GM12878 (cell line): ENCODE results near the gene PLEKHM3. TPM values are rescaled to one million over a fixed set of nuclear protein-coding genes. Genes with fewer than 3 reads are reported as not detected.

Source experiments
- ATAC-seq: fragments of 200-7000 bp; cut with Tn5 transposase; 3 replicates; pipeline ENCODE4 v1.9.1; 2020; ENCODE audit warnings: mild to moderate bottlenecking, moderate library complexity
- BruUV-seq: library from RNA; stranded (reverse); fragments of 400-500 nt; replicated peaks from 2 replicates; lab custom pipeline; 2021; lab: Mats Ljungman, UMichigan
- CTCF ChIA-PET: fragments of 300-600 bp; sonication (Branson Sonifier 250); formaldehyde crosslinking; extraction: SDS; loops from one replicate; lab custom pipeline; 2021; ENCODE audit warnings: inconsistent platforms; lab: Yijun Ruan, JAX
- POLR2A ChIA-PET: fragments of 350-600 bp; formaldehyde crosslinking; extraction: SDS; loops from one replicate; lab custom pipeline; 2021; ENCODE audit warnings: inconsistent platforms; lab: Charles Lee
- RAD21 ChIA-PET: fragments of 300-600 bp; sonication (Branson Sonifier 250); formaldehyde crosslinking; loops from one replicate; lab custom pipeline; 2023; ENCODE audit warnings: antibody characterized with exemption; ENCODE audit not compliant: unreplicated experiment; lab: Charles Lee
- SMC1A ChIA-PET: fragments of 300-600 bp; sonication (Branson Sonifier 250); formaldehyde crosslinking; loops from one replicate; lab custom pipeline; 2023; ENCODE audit not compliant: unreplicated experiment, uncharacterized antibody; lab: Charles Lee
- DNase-seq: peaks from one replicate; pipeline ENCODE4 v3.0.0-alpha.2; 2011; ENCODE audit warnings: low read depth, low spot score
- FAIRE-seq: peaks from 3 replicates; lab custom pipeline; 2011; peaks lifted over from hg19 to GRCh38; lab: Jason Lieb, UNC
- H2AFZ ChIP-seq: 2 replicates; pipeline ENCODE4 v1.6.0; 2011; ENCODE audit warnings: low read depth, low read length, control low read depth; ENCODE audit not compliant: control insufficient read depth
- H3K27ac ChIP-seq: 2 replicates; pipeline ENCODE4 v1.5.1; 2011; ENCODE audit warnings: control low read depth; ENCODE audit not compliant: control insufficient read depth, insufficient read depth
- H3K27me3 ChIP-seq, 2 experiments: replicated peaks in 1 of 2; 2 replicates each; pipeline versions ENCODE4 v1.6.0 to v1.6.1; 2011; ENCODE audit warnings: low read length in 1 of 2; ENCODE audit not compliant: control insufficient read depth in 2 of 2, insufficient read depth in 2 of 2
- H3K36me3 ChIP-seq, 2 experiments: 2 replicates each; pipeline ENCODE4 v1.5.1; 2011; ENCODE audit warnings: low read length in 1 of 2; ENCODE audit not compliant: control insufficient read depth in 2 of 2, insufficient read depth in 2 of 2
- H3K4me1 ChIP-seq: 2 replicates; pipeline ENCODE4 v1.6.1; 2011; ENCODE audit warnings: mild to moderate bottlenecking, low read length, moderate library complexity, mixed read lengths; ENCODE audit not compliant: control insufficient read depth, insufficient read depth
- H3K4me2 ChIP-seq: 2 replicates; pipeline ENCODE4 v1.6.0; 2011; ENCODE audit warnings: control low read depth; ENCODE audit not compliant: control insufficient read depth, insufficient read depth
- H3K4me3 ChIP-seq: fragments of 200-600 bp; sonication (generic); 2 replicates; pipeline ENCODE4 v1.5.1; 2016
- H3K79me2 ChIP-seq: 2 replicates; pipeline ENCODE4 v1.6.0; 2011; ENCODE audit warnings: low read length; ENCODE audit not compliant: control insufficient read depth, insufficient read depth
- H3K9ac ChIP-seq: 2 replicates; pipeline ENCODE4 v1.8.0; 2011; ENCODE audit warnings: low read length, control low read depth, mixed read lengths; ENCODE audit not compliant: control insufficient read depth, insufficient read depth
- H3K9me3 ChIP-seq: replicated peaks from 3 replicates; pipeline ENCODE4 v1.5.1; 2011; ENCODE audit warnings: mild to moderate bottlenecking, low read length; ENCODE audit not compliant: control insufficient read depth, insufficient read depth
- H4K20me1 ChIP-seq: 2 replicates; pipeline ENCODE4 v1.6.0; 2011; ENCODE audit not compliant: control insufficient read depth, insufficient read depth
- BCLAF1 ChIP-seq: fragments of 450-650 bp; IDR thresholded peaks from 2 replicates; pipeline ENCODE4 v1.6.1; 2017; ENCODE audit warnings: antibody characterized with exemption, mild to moderate bottlenecking, moderate library complexity
- CHD2 ChIP-seq: IDR thresholded peaks from 2 replicates; pipeline ENCODE4 v1.6.1; 2011; ENCODE audit warnings: low read depth, low read length, improper control_type of control experiment, borderline replicate concordance
- POLR2AphosphoS2 ChIP-seq: IDR thresholded peaks from 2 replicates; pipeline ENCODE4 v1.6.1; 2011; ENCODE audit warnings: low read depth, mild to moderate bottlenecking, low read length, improper control_type of control experiment, moderate library complexity
- SP1 ChIP-seq: IDR thresholded peaks from one replicate; pipeline ENCODE4 v1.6.1; 2011; ENCODE audit warnings: low read depth, low read length
- USF1 ChIP-seq: IDR thresholded peaks from 2 replicates; pipeline ENCODE4 v1.6.1; 2011; ENCODE audit warnings: borderline replicate concordance, low read depth, mild to moderate bottlenecking, moderate library complexity, mixed read lengths, low read length; ENCODE audit not compliant: insufficient read depth; ENCODE audit errors: extremely low read length
- ZNF384 ChIP-seq: IDR thresholded peaks from 2 replicates; pipeline ENCODE4 v1.6.1; 2012; ENCODE audit warnings: low read depth, mild to moderate bottlenecking, low read length, improper control_type of control experiment, borderline replicate concordance
- WGBS: methylation state at CpG from one replicate; pipeline ENCODE4 v1.1.6; 2016; ENCODE audit warnings: low lambda C conversion rate; ENCODE audit not compliant: insufficient replicate concordance, insufficient coverage; ENCODE audit errors: missing lambda C conversion rate; 5-methylcytosine and 5-hydroxymethylcytosine counted together
- in situ Hi-C: fragments of 300-500 bp; cut with MboI; formaldehyde crosslinking; loops from 9 replicates; pipeline ENCODE4 v1.14.3; 2018; ENCODE audit warnings: mixed read lengths
- intact Hi-C: fragments of 100-400 bp; cut with micrococcal nuclease; formaldehyde crosslinking; loops from one replicate; pipeline ENCODE4 v1.14.2; 2022; ENCODE audit not compliant: unreplicated experiment
- polyA plus RNA-seq, 11 experiments: library from polyadenylated mRNA; depleted of rRNA in 4 of 11; unstranded in 6 of 11; stranded (reverse) in 5 of 11; fragments of >200 nt; fragmentation: Nextera tagmentation in 4 of 11; fragmentation: Illumina TruSeq in 1 of 11; extraction: Ambion mirVana in 4 of 11; extraction: Trizol in 1 of 11; gene quantifications; 1 replicate in 1 of 11; 2 replicates in 10 of 11; pipeline versions ENCODE4 v1.2.1 to v1.2.3, GENCODE V29; 2011 to 2016; ENCODE audit warnings: inconsistent platforms in 2 of 11, missing spikeins in 2 of 11, low read depth in 1 of 11
- total RNA-seq, 4 experiments: library from RNA; depleted of rRNA in 3 of 4; stranded (reverse); fragments of >200 nt in 3 of 4; fragmentation: Illumina TruSeq in 1 of 4; extraction: Trizol in 1 of 4; gene quantifications; 2 replicates each; pipeline versions ENCODE4 v1.2.1 to v1.2.3, GENCODE V29; 2013 to 2021
- TF ChIP-seq, protein P1 (sequence below): fragments of 450-650 bp; formaldehyde crosslinking; IDR thresholded peaks from 2 replicates; pipeline ENCODE4 v1.5.0; 2022; ENCODE audit warnings: mild to moderate bottlenecking, missing genetic modification characterization

PLEKHM3 gene
- total and polyA plus RNA-seq, 10 of the 15 experiments (the other 5 are each of a cell fraction or from before 2014, with no cell fraction given), result 1.4 to 5.6 (median 3.0) TPM

- Histone ChIP-seq H3K4me3 (no peak overlapping the region), H2AFZ (no peak overlapping the region), H3K4me2 (no peak overlapping the region), H3K9ac (no peak overlapping the region), H4K20me1 (no peaks in the 10 kb centered on the region), H3K36me3 (no peaks in the 10 kb centered on the region), H3K27ac (no peak overlapping the region), H3K4me1 (no peaks in the 10 kb centered on the region; the same call in none of the 2 replicates), H3K9me3 (no peaks in the 10 kb centered on the region), H3K27me3 (no peaks in the 10 kb centered on the region), H3K79me2 (no peaks in the 10 kb centered on the region)
- intact Hi-C loops, result no loop called here
- FAIRE-seq (no peak), DNase-seq (no peak), ATAC-seq (no peak)
- ChIA-PET SMC1A (interaction anchor here (1.7 kb wide), 1 partner anchor 9 kb away, joined by 5 read pairs; no protein-coding TSS in a partner anchor), POLR2A (no interaction called here), RAD21 (no interaction called here), CTCF (interaction anchor here (0.9 to 1.4 kb wide), 2 partner anchors 71 to 187 kb away, joined by 3 to 5 read pairs; no protein-coding TSS in a partner anchor)
- no TSS peak for BruUV-seq
- WGBS, result 93% methylated on average over 6 of the region's 6 CpGs
- in situ Hi-C loops, result no loop called here
- TF ChIP-seq, protein P1, sequence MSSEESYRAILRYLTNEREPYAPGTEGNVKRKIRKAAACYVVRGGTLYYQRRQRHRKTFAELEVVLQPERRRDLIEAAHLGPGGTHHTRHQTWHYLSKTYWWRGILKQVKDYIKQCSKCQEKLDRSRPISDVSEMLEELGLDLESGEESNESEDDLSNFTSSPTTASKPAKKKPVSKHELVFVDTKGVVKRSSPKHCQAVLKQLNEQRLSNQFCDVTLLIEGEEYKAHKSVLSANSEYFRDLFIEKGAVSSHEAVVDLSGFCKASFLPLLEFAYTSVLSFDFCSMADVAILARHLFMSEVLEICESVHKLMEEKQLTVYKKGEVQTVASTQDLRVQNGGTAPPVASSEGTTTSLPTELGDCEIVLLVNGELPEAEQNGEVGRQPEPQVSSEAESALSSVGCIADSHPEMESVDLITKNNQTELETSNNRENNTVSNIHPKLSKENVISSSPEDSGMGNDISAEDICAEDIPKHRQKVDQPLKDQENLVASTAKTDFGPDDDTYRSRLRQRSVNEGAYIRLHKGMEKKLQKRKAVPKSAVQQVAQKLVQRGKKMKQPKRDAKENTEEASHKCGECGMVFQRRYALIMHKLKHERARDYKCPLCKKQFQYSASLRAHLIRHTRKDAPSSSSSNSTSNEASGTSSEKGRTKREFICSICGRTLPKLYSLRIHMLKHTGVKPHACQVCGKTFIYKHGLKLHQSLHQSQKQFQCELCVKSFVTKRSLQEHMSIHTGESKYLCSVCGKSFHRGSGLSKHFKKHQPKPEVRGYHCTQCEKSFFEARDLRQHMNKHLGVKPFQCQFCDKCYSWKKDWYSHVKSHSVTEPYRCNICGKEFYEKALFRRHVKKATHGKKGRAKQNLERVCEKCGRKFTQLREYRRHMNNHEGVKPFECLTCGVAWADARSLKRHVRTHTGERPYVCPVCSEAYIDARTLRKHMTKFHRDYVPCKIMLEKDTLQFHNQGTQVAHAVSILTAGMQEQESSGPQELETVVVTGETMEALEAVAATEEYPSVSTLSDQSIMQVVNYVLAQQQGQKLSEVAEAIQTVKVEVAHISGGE (CRISPR knock-in tag), result no peak
- TF ChIP-seq CHD2 (no peak), SP1 (no peak), USF1 (no peak), BCLAF1 (no peak), ZNF384 (no peak), POLR2AphosphoS2 (no peak)
These were observed 211.4 kb downstream of the PLEKHM3 start for GRCh38 chr2:207813942-207814341.
